Measurements from ENCODE around the gene DHCR24.
"Not testable (repeated sequence)": the region's sequence is repeated elsewhere in the genome, so short reads cannot be mapped to it uniquely, and the experiment has no call there.

DHCR24 gene

DNA sequence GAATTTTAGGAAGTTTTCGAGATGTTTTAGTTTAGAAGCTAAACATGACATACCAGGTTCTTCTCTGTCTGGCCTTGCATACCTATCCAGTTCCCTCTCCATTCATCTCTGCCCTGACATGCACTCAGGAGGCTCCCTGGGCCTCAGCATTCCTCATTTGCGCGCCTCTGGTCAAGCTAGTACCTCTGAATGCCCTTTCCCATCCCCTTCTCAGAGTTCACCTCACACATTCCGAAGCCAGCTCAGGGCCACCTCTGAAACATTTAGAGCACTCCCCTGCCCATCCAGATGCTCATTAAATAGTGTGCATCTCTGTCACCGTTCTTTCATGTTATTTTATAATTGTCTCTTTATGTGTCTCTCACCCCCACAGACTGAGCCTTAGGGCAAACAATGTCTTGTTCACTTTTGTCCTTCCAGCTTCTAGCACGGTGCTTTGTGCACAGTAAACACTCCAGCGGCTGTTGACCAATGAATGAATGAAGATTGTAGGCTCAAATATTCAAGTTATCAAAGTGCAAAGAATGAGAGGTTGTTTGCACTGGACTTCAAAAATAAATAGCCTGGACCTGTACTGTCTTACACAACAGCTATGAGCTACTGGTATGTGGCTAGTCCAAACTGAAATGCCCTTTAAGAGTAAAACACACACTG, 1.2 kb upstream of the DHCR24 start:
- no peak for DNase-seq (ENCODE audit: low read depth, low spot score)

GRCh38 chr1:54887665-54888071, 673 bp upstream of the DHCR24 start:
- DNase-seq (ENCODE audit: low read depth, low spot score) = no peak

GRCh38 chr1:54885807-54886723, 930 bp downstream of the DHCR24 start:
- DNase-seq (ENCODE audit: low read depth, low spot score) = no peak

DNA sequence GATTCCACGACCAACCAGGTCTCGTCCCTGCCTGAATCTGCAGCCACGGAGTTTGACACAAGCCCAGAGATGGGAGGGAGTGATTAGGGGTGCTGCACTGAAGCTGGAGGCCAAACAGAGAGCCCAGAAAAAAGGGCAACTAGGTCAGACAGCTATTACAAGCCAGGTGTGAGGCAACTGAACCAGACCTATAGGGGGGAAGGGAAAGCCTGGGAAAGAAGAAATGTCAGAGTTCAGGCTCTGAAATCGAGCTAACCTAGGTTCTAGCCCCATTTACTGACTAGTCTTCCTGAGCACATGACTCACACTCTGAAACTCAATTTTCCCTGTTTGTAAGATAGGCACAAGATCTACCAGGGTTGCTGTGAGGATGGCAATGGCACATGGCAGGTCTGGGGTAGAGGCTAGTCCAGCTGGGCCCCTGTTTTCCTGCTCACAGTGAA, 1.7 kb downstream of the DHCR24 start:
- no peak for DNase-seq (ENCODE audit: low read depth, low spot score)

DNA sequence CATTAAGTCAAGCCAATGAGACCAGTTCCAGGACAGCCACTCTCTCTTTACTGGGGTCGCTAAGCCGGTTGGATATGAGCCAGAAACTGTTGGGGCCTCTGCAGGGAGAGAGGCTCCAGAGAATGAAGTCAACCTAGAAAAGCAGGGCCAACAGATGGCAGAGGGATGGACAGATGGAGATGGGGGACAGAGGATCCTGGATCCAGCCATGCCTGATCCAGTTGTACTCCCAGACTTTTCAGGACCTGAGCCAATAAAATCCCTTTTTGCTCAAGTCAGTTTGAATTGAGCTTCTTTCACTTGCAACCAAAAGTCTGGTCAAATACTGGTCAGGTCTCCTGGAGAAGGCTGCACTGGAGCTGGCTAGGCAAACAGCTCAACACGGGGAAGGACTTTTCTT, 2.2 kb downstream of the DHCR24 start:
- DNase-seq (ENCODE audit: low read depth, low spot score) = no peak

DNA sequence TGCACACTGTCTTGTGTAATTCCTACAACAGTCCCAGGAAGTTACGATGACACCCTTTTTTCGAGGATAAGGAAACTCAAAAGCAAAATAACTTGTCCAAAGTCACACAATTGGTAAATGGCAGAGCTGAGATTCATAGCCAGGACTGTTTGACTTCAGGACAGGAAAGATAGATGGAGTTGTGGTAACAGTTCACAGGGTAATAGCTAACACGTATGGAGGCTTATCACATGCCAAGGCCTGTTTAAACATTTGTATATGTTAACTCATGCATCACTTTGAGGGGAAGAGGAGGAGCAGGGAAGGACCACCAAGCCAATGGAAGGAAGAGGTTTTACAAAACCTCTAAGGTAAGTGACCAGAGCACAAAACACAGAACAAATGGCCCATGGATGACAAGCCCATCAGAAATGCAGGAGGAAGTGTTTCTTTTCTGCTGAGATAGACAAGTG, 2.8 kb downstream of the DHCR24 start:
- DNase-seq (ENCODE audit: low read depth, low spot score) = no peak

DNA sequence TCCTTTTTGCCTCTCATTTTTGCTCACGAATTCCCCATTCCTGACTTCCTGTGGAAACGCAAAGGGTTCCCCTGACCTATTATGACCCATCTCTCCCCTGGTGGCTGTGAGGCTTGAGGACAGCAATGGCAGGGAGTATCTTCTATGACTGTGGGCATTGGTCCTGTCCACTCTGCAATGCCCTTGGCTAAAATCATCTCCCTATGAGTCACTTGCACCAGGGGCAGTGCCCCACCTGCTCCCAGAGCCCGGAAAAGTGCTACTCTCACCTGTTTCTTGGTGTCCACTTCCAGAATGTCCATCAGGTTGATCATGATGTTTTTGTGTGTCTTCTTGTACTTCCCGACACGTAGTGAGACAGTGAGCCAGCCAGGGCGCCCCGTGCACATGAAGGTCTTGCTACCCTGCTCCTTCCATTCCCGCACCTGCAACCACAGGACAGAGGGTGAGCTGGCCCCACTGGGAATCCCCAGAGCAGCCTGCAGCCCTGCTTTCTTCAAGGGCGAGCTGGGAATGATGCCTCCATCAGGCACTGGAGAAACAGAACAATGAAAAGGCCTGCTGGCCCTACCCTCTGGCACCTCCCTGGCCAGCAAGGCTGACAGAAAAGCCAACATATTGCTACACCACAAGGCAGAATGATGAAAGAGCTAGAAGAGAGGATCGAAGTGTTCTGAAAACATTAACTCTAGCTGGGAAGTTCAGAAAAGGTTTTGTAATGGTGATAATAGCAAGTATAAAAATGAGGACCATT, 3.5 kb downstream of the DHCR24 start:
- no peak for DNase-seq (ENCODE audit: low read depth, low spot score)

DNA sequence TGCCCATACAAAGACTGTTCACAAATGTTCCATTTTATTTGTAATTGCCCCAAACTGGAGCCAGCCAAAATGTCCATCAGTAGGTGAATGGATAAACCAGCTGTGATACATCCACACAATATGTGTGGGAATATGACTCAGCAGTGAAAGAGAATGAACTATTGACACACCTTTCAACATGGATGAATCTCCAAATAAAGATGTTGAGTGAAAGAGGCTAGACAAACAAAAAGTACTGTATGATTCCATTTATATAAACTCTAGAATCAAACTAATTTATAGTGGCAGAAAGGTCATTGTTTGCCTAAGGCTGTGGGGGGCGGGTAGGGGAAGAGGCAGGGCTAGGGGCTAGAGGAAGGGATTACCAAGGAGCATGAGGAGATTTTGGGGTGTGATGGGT, 4.5 kb downstream of the DHCR24 start:
- no peak for DNase-seq (ENCODE audit: low read depth, low spot score)

DNA sequence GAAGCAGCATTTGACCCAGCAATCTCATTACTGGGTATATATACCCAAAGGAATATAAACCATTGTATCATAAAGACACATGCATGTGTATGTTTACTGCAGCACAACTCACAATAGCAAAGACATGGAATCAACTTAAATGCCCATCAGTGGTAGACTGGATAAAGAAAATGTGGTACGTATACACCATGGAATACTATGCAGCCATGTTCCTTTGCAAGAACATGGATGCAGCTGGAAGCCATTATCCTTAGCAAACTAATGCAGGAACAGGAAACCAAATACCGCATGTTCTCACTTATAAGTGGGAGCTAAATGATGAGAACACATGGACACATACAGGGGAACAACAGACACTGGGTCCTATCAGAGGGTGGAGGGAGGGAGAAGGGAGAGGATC, 5.4 kb downstream of the DHCR24 start:
- DNase-seq (ENCODE audit: low read depth, low spot score) = not testable (repeated sequence)

DNA sequence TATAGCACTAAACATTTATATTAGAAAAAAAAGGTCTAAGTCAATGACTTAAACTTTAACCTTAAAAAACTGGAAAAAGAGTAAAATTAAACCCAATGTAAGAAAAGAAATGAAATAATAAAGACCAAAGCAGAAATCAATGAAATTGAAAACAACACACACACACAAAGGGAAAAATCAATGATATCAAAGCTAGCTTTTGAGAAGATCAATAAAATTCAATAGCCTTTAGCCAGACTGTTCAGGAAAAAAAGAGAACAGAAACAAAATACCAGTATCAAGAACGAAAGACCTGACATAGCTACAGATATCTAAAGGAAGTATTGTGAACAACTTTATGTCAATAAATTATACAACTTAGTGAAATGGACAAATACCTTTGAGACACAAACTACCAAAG, 7.1 kb downstream of the DHCR24 start:
- no peak for DNase-seq (ENCODE audit: low read depth, low spot score)

GRCh38 chr1:54876814-54877213, 10.2 kb downstream of the DHCR24 start:
- no peak for DNase-seq (ENCODE audit: low read depth, low spot score)

- no peak for DNase-seq (ENCODE audit: low read depth, low spot score)
Measured at GRCh38 chr1:54875000-54875399, 12.0 kb downstream of the DHCR24 start.

DNA sequence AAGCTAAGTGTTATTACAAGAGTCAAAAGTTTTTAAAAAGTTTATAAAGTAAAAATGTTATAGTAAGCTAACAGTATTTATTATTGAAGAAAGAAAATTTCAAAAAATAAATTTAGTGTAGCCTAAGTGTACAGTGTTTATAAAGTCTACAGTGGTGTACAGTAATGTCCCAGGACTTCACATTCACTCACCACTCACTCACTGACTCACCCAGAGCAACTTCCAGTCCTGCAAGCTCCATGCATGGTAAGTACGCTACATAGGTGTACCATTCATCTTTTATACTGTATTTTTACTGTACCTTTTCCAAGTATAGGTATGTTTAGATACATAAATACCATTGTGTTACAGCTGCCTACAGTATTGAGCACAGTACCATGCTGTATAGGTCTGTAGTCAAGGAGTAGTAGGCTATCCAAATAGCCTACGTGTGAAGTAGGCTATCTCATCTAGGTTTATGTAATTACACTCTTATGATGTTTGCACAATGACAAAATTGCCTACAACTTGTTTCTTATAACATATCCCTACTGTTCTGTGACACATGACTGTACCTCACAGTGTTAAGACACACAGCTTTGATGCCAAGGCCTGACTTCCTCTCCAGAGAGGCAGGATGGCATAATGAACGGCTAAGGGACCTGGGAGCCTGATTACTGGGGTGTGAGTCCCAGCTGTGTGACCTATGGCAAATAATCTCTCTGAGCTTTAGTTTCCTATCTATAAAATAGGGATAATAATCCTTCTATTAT, 12.7 kb downstream of the DHCR24 start:
- no peak for DNase-seq (ENCODE audit: low read depth, low spot score)

- no peak for DNase-seq (ENCODE audit: low read depth, low spot score)
Measured at GRCh38 chr1:54872036-54872331, 15.0 kb downstream of the DHCR24 start.

GRCh38 chr1:54871275-54872035, 15.5 kb downstream of the DHCR24 start:
- DNase-seq (ENCODE audit: low read depth, low spot score) = no peak

DNA sequence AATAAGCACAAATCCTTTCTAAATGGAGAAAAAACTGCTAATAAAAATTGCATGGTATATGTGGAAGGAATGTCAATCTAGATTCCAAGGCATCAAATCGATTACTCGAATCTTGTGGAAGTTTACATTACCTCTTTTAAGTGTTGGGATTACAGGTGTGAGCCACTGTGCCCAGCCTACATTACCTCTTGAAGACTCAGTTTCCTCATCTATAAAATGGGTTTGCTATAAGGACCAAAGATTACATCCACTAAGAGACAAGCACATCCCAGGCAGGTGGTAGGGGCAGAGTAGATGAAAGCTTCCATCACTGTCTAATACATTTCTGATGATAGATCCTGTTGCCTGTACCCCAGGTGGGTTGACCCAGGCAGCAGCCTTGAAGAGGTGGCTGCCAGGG, 16.1 kb downstream of the DHCR24 start:
- DNase-seq (ENCODE audit: low read depth, low spot score) = no peak

- DNase-seq (ENCODE audit: low read depth, low spot score) = no peak
Measured at GRCh38 chr1:54869173-54869851, 17.7 kb downstream of the DHCR24 start.

DNA sequence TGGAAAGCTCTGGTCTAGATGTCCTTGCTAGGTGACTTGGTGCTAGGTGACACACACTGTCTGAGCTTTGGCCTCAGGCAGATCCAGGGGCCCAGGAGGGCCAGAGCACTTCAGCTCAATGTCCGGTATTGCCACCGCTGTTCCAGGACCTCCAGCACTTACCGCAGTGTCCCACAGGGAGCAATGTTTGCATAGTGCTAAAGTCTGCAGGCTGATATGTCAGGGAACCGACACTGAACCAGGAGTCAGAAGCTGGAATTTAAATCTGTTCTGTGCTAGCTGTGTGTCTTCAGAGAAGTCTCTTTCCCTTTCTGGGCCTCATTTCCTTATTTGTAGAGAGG, 19.3 kb downstream of the DHCR24 start:
- DNase-seq (ENCODE audit: low read depth, low spot score) = no peak

- DNase-seq (ENCODE audit: low read depth, low spot score) = no peak
Measured at GRCh38 chr1:54866801-54867716, 19.9 kb downstream of the DHCR24 start.

Data from activated naive CD8-positive, alpha-beta T cell treated with anti-CD3 and anti-CD28 coated beads, Interleukin-2, amount 50 U/mL, for 16 hours (primary cell).